IMR-90 (cell line): ENCODE results near the gene CUL7. TPM values are rescaled to one million over a fixed set of nuclear protein-coding genes. Genes with fewer than 3 reads are reported as not detected.

ENCODE experiments used
- ATAC-seq: fragments of 200-7000 bp; cut with Tn5 transposase; 2 replicates; pipeline ENCODE4 v1.9.1; 2020; ENCODE audit warnings: low read depth, mild to moderate bottlenecking, moderate library complexity
- BruUV-seq: library from RNA; stranded (reverse); fragments of 400-500 nt; replicated peaks from 2 replicates; lab custom pipeline; 2021; lab: Mats Ljungman, UMichigan
- CTCF ChIA-PET: fragments of 300-600 bp; formaldehyde crosslinking; extraction: SDS; loops from one replicate; lab custom pipeline; 2021; ENCODE audit warnings: antibody characterized with exemption; lab: Yijun Ruan, JAX
- POLR2A ChIA-PET: fragments of 300-600 bp; sonication (Branson Sonifier 250); formaldehyde crosslinking; loops from one replicate; lab custom pipeline; 2022; ENCODE audit warnings: antibody characterized with exemption; ENCODE audit not compliant: unreplicated experiment; lab: Charles Lee
- DNase-seq: peaks from one replicate; pipeline ENCODE4 v3.0.0; 2013
- H2AFZ ChIP-seq: replicated peaks from 2 replicates; pipeline ENCODE3; 2013; ENCODE audit warnings: low read length, mild to moderate bottlenecking; ENCODE audit not compliant: poor library complexity
- H2AK5ac ChIP-seq: 2 replicates; pipeline ENCODE4 v1.6.1; 2013; ENCODE audit warnings: low read depth, low read length, inconsistent platforms
- H2AK9ac ChIP-seq: replicated peaks from 2 replicates; pipeline ENCODE3; 2013; ENCODE audit warnings: mild to moderate bottlenecking, low read depth, low read length, moderate library complexity; ENCODE audit not compliant: poor library complexity
- H2BK120ac ChIP-seq: 2 replicates; pipeline ENCODE4 v1.6.1; 2013; ENCODE audit warnings: low read depth, low read length, inconsistent platforms
- H2BK15ac ChIP-seq: 3 replicates; pipeline ENCODE4 v1.6.1; 2013; ENCODE audit warnings: low read depth, low read length, inconsistent platforms
- H2BK20ac ChIP-seq: 2 replicates; pipeline ENCODE4 v1.6.1; 2013; ENCODE audit warnings: low read depth, mild to moderate bottlenecking, inconsistent platforms, low read length, moderate library complexity
- H2BK5ac ChIP-seq: 2 replicates; pipeline ENCODE4 v1.6.1; 2013; ENCODE audit warnings: mild to moderate bottlenecking, low read depth, low read length, inconsistent platforms; ENCODE audit not compliant: poor library complexity, severe bottlenecking
- H3K14ac ChIP-seq: replicated peaks from 2 replicates; pipeline ENCODE4 v1.6.1; 2013; ENCODE audit warnings: low read depth, low read length, inconsistent platforms
- H3K18ac ChIP-seq: 2 replicates; pipeline ENCODE4 v1.6.1; 2013; ENCODE audit warnings: low read depth, low read length, control low read depth
- H3K23ac ChIP-seq: 2 replicates; pipeline ENCODE4 v1.6.1; 2013; ENCODE audit warnings: low read depth, low read length, inconsistent platforms
- H3K27ac ChIP-seq: 2 replicates; pipeline ENCODE4 v1.5.1; 2013; ENCODE audit warnings: mild to moderate bottlenecking, control low read depth, low read length; ENCODE audit not compliant: insufficient read depth
- H3K27me3 ChIP-seq: 2 replicates; pipeline ENCODE4 v1.6.1; 2013; ENCODE audit warnings: low read length; ENCODE audit not compliant: control insufficient read depth, insufficient read depth
- H3K36me3 ChIP-seq: 2 replicates; pipeline ENCODE4 v1.6.1; 2013; ENCODE audit warnings: low read length, mixed read lengths; ENCODE audit not compliant: control insufficient read depth, insufficient read depth
- H3K4ac ChIP-seq: 2 replicates; pipeline ENCODE4 v1.6.1; 2013; ENCODE audit warnings: low read depth, low read length, inconsistent platforms
- H3K4me1 ChIP-seq: 2 replicates; pipeline ENCODE4 v1.6.1; 2013; ENCODE audit warnings: low read length, mixed read lengths; ENCODE audit not compliant: control insufficient read depth, insufficient read depth
- H3K4me2 ChIP-seq: 2 replicates; pipeline ENCODE4 v1.6.1; 2013; ENCODE audit warnings: low read depth, mild to moderate bottlenecking, control low read depth, low read length, moderate library complexity
- H3K4me3 ChIP-seq: 2 replicates; pipeline ENCODE4 v1.5.1; 2013; ENCODE audit warnings: low read depth, mild to moderate bottlenecking, control low read depth, low read length, moderate library complexity; ENCODE audit not compliant: insufficient read depth
- H3K56ac ChIP-seq: 2 replicates; pipeline ENCODE4 v1.6.1; 2013; ENCODE audit warnings: low read length, inconsistent platforms; ENCODE audit not compliant: insufficient read depth; ENCODE audit errors: extremely low read depth
- H3K79me1 ChIP-seq, 2 experiments: 2 replicates each; pipeline ENCODE4 v1.6.1; 2013; ENCODE audit warnings: low read length in 2 of 2, inconsistent platforms in 1 of 2, low read depth in 1 of 2
- H3K9ac ChIP-seq: 2 replicates; pipeline ENCODE4 v1.6.1; 2013; ENCODE audit warnings: low read depth, low read length, control low read depth
- H3K9me1 ChIP-seq: 2 replicates; pipeline ENCODE4 v1.6.1; 2013; ENCODE audit warnings: low read length, inconsistent platforms; ENCODE audit not compliant: insufficient read depth
- H3K9me3 ChIP-seq: 2 replicates; pipeline ENCODE4 v1.6.1; 2013; ENCODE audit warnings: low read length; ENCODE audit not compliant: control insufficient read depth, insufficient read depth
- H4K20me1 ChIP-seq: 2 replicates; pipeline ENCODE4 v1.6.1; 2013; ENCODE audit warnings: low read length, inconsistent platforms; ENCODE audit not compliant: insufficient read depth
- H4K5ac ChIP-seq: 2 replicates; pipeline ENCODE4 v1.6.1; 2013; ENCODE audit warnings: mild to moderate bottlenecking, low read depth, low read length, control low read depth
- H4K8ac ChIP-seq, 2 experiments: 2 replicates each; pipeline ENCODE4 v1.6.1; 2013; ENCODE audit warnings: low read depth in 2 of 2, low read length in 2 of 2, control low read depth in 1 of 2, inconsistent platforms in 1 of 2
- H4K91ac ChIP-seq: 2 replicates; pipeline ENCODE4 v1.6.1; 2013; ENCODE audit warnings: low read depth, low read length, inconsistent platforms; ENCODE audit not compliant: insufficient read depth
- BHLHE40 ChIP-seq: fragments of 150-350 bp; IDR thresholded peaks from 2 replicates; pipeline ENCODE4 v1.6.1; 2016; ENCODE audit warnings: mild to moderate bottlenecking, low read depth, low read length
- CEBPB ChIP-seq: IDR thresholded peaks from 2 replicates; pipeline ENCODE4 v1.6.1; 2012; ENCODE audit warnings: low read depth, low read length, improper control_type of control experiment
- CHD1 ChIP-seq: IDR thresholded peaks from 2 replicates; pipeline ENCODE4 v1.6.1; 2012; ENCODE audit warnings: low read depth, low read length, improper control_type of control experiment
- CTCF ChIP-seq: conservative IDR thresholded peaks from 2 replicates; pipeline ENCODE4 v1.5.1; 2012; ENCODE audit warnings: mild to moderate bottlenecking, low read depth, low read length, improper control_type of control experiment
- ELK1 ChIP-seq: fragments of 150-350 bp; IDR thresholded peaks from 2 replicates; pipeline ENCODE4 v1.6.1; 2016; ENCODE audit warnings: low read depth, mild to moderate bottlenecking, low read length, moderate library complexity, borderline replicate concordance
- FOS ChIP-seq: fragments of 150-350 bp; IDR thresholded peaks from 2 replicates; pipeline ENCODE4 v1.6.1; 2016; ENCODE audit warnings: low read depth, low read length
- MAFK ChIP-seq: IDR thresholded peaks from 2 replicates; pipeline ENCODE4 v1.6.1; 2012; ENCODE audit warnings: low read depth, low read length, improper control_type of control experiment
- MAZ ChIP-seq: IDR thresholded peaks from 2 replicates; pipeline ENCODE4 v1.6.1; 2012; ENCODE audit warnings: low read depth, mild to moderate bottlenecking, low read length, improper control_type of control experiment, moderate library complexity, borderline replicate concordance
- MXI1 ChIP-seq: IDR thresholded peaks from 2 replicates; pipeline ENCODE4 v1.6.1; 2012; ENCODE audit warnings: low read depth, mild to moderate bottlenecking, low read length, moderate library complexity, borderline replicate concordance
- NFE2L2 ChIP-seq: fragments of 150-350 bp; IDR thresholded peaks from 2 replicates; pipeline ENCODE4 v1.6.1; 2016; ENCODE audit warnings: low read depth, mild to moderate bottlenecking, low read length
- POLR2A ChIP-seq: IDR thresholded peaks from 2 replicates; pipeline ENCODE4 v1.6.1; 2012; ENCODE audit warnings: mild to moderate bottlenecking, low read depth, low read length
- RAD21 ChIP-seq: IDR thresholded peaks from 2 replicates; pipeline ENCODE4 v1.6.1; 2012; ENCODE audit warnings: low read length, improper control_type of control experiment
- RCOR1 ChIP-seq: IDR thresholded peaks from 2 replicates; pipeline ENCODE4 v1.6.1; 2012; ENCODE audit warnings: mild to moderate bottlenecking, low read length, improper control_type of control experiment; ENCODE audit not compliant: insufficient replicate concordance
- RFX5 ChIP-seq: IDR thresholded peaks from 2 replicates; pipeline ENCODE4 v1.8.0; 2012; ENCODE audit warnings: low read depth, mild to moderate bottlenecking, low read length, moderate library complexity
- SMC3 ChIP-seq: fragments of 150-350 bp; IDR thresholded peaks from 2 replicates; pipeline ENCODE4 v1.6.1; 2016; ENCODE audit warnings: low read depth, mild to moderate bottlenecking, antibody characterized with exemption, low read length, moderate library complexity
- USF2 ChIP-seq: fragments of 150-350 bp; IDR thresholded peaks from 2 replicates; pipeline ENCODE4 v1.6.1; 2017; ENCODE audit warnings: mild to moderate bottlenecking, antibody characterized with exemption, low read length, low read depth
- WGBS, 2 experiments: methylation state at CpG; one replicate each; pipeline versions ENCODE4 v1.1.5 to v1.1.7; 2013; ENCODE audit warnings: missing lambda C conversion rate in 2 of 2; ENCODE audit not compliant: insufficient read length in 1 of 2; ENCODE audit errors: extremely low coverage in 2 of 2; 5-methylcytosine and 5-hydroxymethylcytosine counted together
- dilution Hi-C: fragments of 300-500 bp; cut with HindIII; formaldehyde crosslinking; loops from one replicate; pipeline ENCODE4 v1.14.3; 2018; ENCODE audit warnings: low sequenced_read_pairs; ENCODE audit not compliant: unreplicated experiment
- in situ Hi-C: fragments of 300-500 bp; cut with MboI; formaldehyde crosslinking; loops from 3 replicates; pipeline ENCODE4 v1.14.3; 2019; ENCODE audit warnings: low sequenced_read_pairs, inconsistent platforms, mixed read lengths
- intact Hi-C: fragments of 100-400 bp; cut with micrococcal nuclease; formaldehyde crosslinking; loops from 2 replicates; pipeline ENCODE4 v1.10.0; 2022
- polyA plus RNA-seq, 3 experiments: library from polyadenylated mRNA; depleted of rRNA; stranded (reverse); fragments of >200 nt; gene quantifications; 2 replicates each; pipeline ENCODE4 v1.2.3, GENCODE V29; 2012; ENCODE audit warnings: low replicate concordance in 1 of 3
- total RNA-seq: library from RNA; depleted of rRNA; stranded (reverse); fragments of >200 nt; gene quantifications from 2 replicates; pipeline ENCODE4 v1.2.3, GENCODE V29; 2012

The CUL7 gene
- total and polyA plus RNA-seq, 2 of the 4 experiments (the other 2 are of a cell fraction): 38.0 to 39.3 TPM

GRCh38 chr6:43032326-43032725 lies 21.3 kb downstream of the CUL7 start:
- no peak for DNase-seq

More at GRCh38 chr6:43032326-43032725, 21.3 kb downstream of the CUL7 start:
- Histone ChIP-seq H4K91ac (no peak overlapping the region), H3K9ac (no peak overlapping the region), H2AFZ (no peak overlapping the region), H2AK9ac (no peak overlapping the region), H4K20me1 (peaks cover 8% of the 10 kb centered on the region; the same call in 1 of the 2 replicates), H2BK120ac (no peak overlapping the region), H2BK15ac (no peak overlapping the region), H4K5ac (no peak overlapping the region), H3K27me3 (no peaks in the 10 kb centered on the region), H2AK5ac (no peak overlapping the region), H2BK5ac (no peak overlapping the region), H3K79me1 (peaks cover 12 to 14% of the 10 kb centered on the region in 2 experiments; a peak in 3 of 4 replicates), H4K8ac (no peak overlapping the region), H3K9me3 (no peaks in the 10 kb centered on the region), H3K4me3 (no peak overlapping the region), H3K9me1 (no peaks in the 10 kb centered on the region), H3K27ac (no peak overlapping the region), H3K4me2 (no peak overlapping the region), H3K4me1 (no peaks in the 10 kb centered on the region), H3K36me3 (peaks cover 57% of the 10 kb centered on the region), H3K4ac (no peak overlapping the region), H2BK20ac (no peak overlapping the region), H3K14ac (no peak overlapping the region), H3K18ac (no peak overlapping the region), H3K56ac (no peak overlapping the region), H3K23ac (no peak overlapping the region)
- BruUV-seq: no TSS peak
- ATAC-seq: no peak
- in situ Hi-C loops (no loop called here), dilution Hi-C loops (no loop called here), intact Hi-C loops (no loop called here)
- 100% methylated on average over 1 of the region's 4 CpGs; no CpG with 5 or more reads in 1 of the 2 experiments for WGBS, 2 experiments
- TF ChIP-seq POLR2A: no peak
- TF ChIP-seq USF2: no peak
- TF ChIP-seq RAD21: no peak
- no peak for TF ChIP-seq CHD1
- TF ChIP-seq CTCF: no peak
- no peak for TF ChIP-seq SMC3
- TF ChIP-seq CEBPB: no peak
- TF ChIP-seq RCOR1: no peak
- no peak for TF ChIP-seq MAFK
- no peak for TF ChIP-seq ELK1
- TF ChIP-seq NFE2L2: no peak
- TF ChIP-seq MAZ: no peak
- TF ChIP-seq MXI1: no peak
- TF ChIP-seq RFX5: no peak
- TF ChIP-seq FOS: no peak
- TF ChIP-seq BHLHE40: no peak
- POLR2A ChIA-PET: no interaction called here
- CTCF ChIA-PET: interaction anchor here (0.6 kb wide), 1 partner anchor 9 kb away, joined by 3 read pairs; no protein-coding TSS in a partner anchor
